HUES48 (cell line): Measurements from ENCODE around the gene PTPRN2.
"Not testable (repeated sequence)": the region's sequence is repeated elsewhere in the genome, so short reads cannot be mapped to it uniquely, and the experiment has no call there.

Experiments used
- H3K27ac ChIP-seq: one replicate; pipeline ENCODE4 v1.7.0; 2013; ENCODE audit warnings: low read depth, low read length, inconsistent platforms
- H3K27me3 ChIP-seq: 2 replicates; pipeline ENCODE4 v1.6.1; 2013; ENCODE audit warnings: mild to moderate bottlenecking, low read length; ENCODE audit not compliant: control insufficient read depth, insufficient read depth
- H3K36me3 ChIP-seq: 2 replicates; pipeline ENCODE4 v1.6.1; 2013; ENCODE audit warnings: low read length; ENCODE audit not compliant: control insufficient read depth, insufficient read depth
- H3K4me1 ChIP-seq: 2 replicates; pipeline ENCODE4 v1.6.1; 2013; ENCODE audit warnings: mild to moderate bottlenecking, low read length; ENCODE audit not compliant: control insufficient read depth, insufficient read depth
- H3K4me3 ChIP-seq: 2 replicates; pipeline ENCODE4 v1.5.1; 2013; ENCODE audit warnings: mild to moderate bottlenecking, low read depth, low read length
- H3K9ac ChIP-seq: 2 replicates; pipeline ENCODE4 v1.6.1; 2013; ENCODE audit warnings: mild to moderate bottlenecking, low read depth, low read length, moderate library complexity
- H3K9me3 ChIP-seq: 2 replicates; pipeline ENCODE4 v1.6.1; 2013; ENCODE audit warnings: low read length; ENCODE audit not compliant: control insufficient read depth, insufficient read depth

The PTPRN2 gene

GRCh38 chr7:158331826-158332450, 255.7 kb downstream of the PTPRN2 start:
- not testable (repeated sequence) for H3K9ac ChIP-seq, H3K36me3 ChIP-seq, H3K4me3 ChIP-seq, H3K27ac ChIP-seq, H3K4me1 ChIP-seq, H3K27me3 ChIP-seq
- H3K9me3 ChIP-seq = peaks cover 14% of the 10 kb centered on the region

DNA sequence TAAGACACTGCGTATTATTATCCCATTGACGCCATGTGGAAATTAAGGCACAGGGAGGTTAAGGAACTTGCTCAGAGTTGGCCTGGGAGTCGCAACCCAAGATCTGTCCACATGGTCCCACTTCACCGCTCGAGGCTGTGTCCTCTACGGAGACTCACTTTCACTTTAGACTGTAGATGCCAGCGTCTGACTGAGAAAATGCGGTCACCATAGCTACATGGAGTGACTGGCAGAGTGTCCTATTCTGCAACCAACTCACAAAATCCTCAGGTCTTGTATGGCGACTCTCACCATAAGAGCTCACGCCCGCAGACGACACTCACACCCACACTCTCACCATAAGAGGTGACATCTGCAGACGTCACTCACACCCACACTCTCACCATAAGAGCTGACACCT, 257.9 kb downstream of the PTPRN2 start:
- Histone ChIP-seq H3K9me3 (peaks cover 15% of the 10 kb centered on the region), H3K27ac (no peak overlapping the region), H3K27me3 (no peaks in the 10 kb centered on the region), H3K9ac (no peak overlapping the region), H3K4me3 (no peak overlapping the region), H3K36me3 (no peaks in the 10 kb centered on the region), H3K4me1 (peaks cover 11% of the 10 kb centered on the region)

DNA sequence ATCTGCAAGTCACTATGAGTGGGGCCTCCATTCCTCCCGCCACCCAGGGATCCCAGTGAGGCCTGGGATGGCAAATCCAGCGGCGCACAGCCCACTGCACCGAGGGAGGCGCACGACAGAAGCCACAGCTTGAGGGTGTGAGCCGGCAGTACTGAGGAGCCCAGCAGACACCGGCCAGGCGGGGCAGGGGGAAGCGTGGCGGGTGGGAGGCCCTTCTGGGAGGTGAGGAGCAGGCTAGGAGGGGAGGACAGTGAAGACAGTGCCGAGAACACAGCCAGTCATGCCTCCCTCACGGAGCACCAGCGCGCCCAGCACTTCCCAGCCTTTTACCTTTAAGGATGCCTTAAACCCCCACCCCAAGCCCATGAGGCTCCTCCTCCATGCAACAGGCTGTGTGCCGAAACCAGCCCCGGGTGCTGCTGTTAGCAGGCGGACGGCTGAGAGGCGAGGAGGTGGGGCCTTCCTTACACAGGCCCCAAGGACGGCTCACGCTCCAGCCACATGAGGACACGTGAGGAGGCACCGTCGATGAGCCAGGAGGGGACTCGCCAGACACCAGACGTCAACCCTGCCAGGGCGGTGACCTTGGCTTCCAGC, 258.5 kb downstream of the PTPRN2 start:
- H3K27ac ChIP-seq = no peak overlapping the region
- peaks cover 11% of the 10 kb centered on the region for H3K4me1 ChIP-seq
- no peaks in the 10 kb centered on the region for H3K36me3 ChIP-seq
- H3K9ac ChIP-seq = no peak overlapping the region
- no peaks in the 10 kb centered on the region for H3K27me3 ChIP-seq
- peaks cover 15% of the 10 kb centered on the region for H3K9me3 ChIP-seq
- H3K4me3 ChIP-seq = no peak overlapping the region

GRCh38 chr7:158328376-158329013, 259.1 kb downstream of the PTPRN2 start:
- Histone ChIP-seq H3K9me3 (peaks cover 14% of the 10 kb centered on the region), H3K9ac (no peak overlapping the region), H3K4me3 (no peak overlapping the region), H3K27ac (no peak overlapping the region), H3K4me1 (peaks cover 11% of the 10 kb centered on the region), H3K36me3 (no peaks in the 10 kb centered on the region), H3K27me3 (no peaks in the 10 kb centered on the region)

GRCh38 chr7:158327571-158328180, 259.9 kb downstream of the PTPRN2 start:
- no peak overlapping the region for H3K27ac ChIP-seq
- H3K9me3 ChIP-seq = peaks cover 10% of the 10 kb centered on the region
- H3K36me3 ChIP-seq = no peaks in the 10 kb centered on the region
- H3K9ac ChIP-seq = no peak overlapping the region
- no peak overlapping the region for H3K4me3 ChIP-seq
- H3K4me1 ChIP-seq = peaks cover 11% of the 10 kb centered on the region
- H3K27me3 ChIP-seq = no peaks in the 10 kb centered on the region

GRCh38 chr7:158327012-158327411, 260.6 kb downstream of the PTPRN2 start:
- Histone ChIP-seq H3K9me3 (peaks cover 10% of the 10 kb centered on the region), H3K36me3 (no peaks in the 10 kb centered on the region), H3K4me1 (peaks cover 11% of the 10 kb centered on the region), H3K9ac (no peak overlapping the region), H3K27me3 (no peaks in the 10 kb centered on the region), H3K27ac (no peak overlapping the region), H3K4me3 (no peak overlapping the region)

GRCh38 chr7:158325530-158326381, 261.9 kb downstream of the PTPRN2 start:
- Histone ChIP-seq H3K4me3 (0 out of 2 replicates have a peak overlapping the region, but pooled peaks have one; percentile 18), H3K9ac (no peak overlapping the region), H3K4me1 (peaks cover 11% of the 10 kb centered on the region), H3K9me3 (peaks cover 5% of the 10 kb centered on the region), H3K27me3 (no peaks in the 10 kb centered on the region), H3K36me3 (no peaks in the 10 kb centered on the region), H3K27ac (peak overlapping the region; percentile 65)

DNA sequence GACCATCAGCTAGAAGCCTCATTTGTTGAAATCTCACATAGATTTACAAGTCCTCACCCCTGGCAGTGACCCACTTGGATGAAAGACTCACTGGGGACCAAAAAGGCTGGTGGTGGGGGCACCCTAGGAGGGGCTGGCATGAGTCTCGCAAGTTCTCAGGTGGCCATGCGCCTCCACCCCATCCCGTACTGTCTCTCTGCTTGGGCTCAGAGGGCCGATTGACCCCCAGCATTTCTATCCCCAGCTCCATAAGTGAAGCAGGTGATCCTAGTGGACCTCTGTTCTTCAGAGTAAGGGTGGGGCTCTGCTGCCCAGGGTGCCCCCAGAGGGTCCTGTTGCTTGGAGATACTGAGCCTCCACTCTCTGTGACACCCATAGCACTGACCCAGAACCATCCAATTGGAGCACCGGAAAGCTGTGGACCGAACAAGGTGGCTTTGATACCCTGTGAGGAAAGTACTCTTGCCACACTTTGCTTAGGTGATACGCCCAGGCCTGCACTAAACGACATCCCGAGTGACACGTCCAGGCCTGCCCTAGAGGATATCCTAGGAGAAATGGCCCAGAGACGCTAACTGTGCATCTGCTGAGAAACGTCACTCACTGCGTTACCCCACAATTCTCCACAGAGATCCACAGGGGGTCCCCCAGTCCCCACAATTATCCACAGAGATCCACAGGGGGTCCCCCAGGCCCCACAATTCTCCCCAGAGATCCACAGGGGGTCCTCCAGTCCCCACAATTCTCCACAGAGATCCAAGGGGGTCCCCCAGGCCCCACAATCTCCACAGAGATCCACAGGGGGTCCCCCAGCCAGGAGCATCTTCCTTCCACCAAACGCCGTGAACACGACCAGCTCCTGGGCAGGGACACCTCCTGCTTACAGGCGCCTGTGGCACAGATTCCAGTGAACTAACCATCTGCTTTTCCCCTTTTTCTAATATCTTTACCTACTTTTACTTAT, 262.9 kb downstream of the PTPRN2 start:
- Histone ChIP-seq H3K27me3 (no peaks in the 10 kb centered on the region), H3K4me3 (no peak overlapping the region), H3K4me1 (peaks cover 11% of the 10 kb centered on the region), H3K9me3 (peaks cover 5% of the 10 kb centered on the region), H3K36me3 (no peaks in the 10 kb centered on the region), H3K27ac (no peak overlapping the region), H3K9ac (no peak overlapping the region)

- Histone ChIP-seq H3K4me1 (peaks cover 11% of the 10 kb centered on the region), H3K27me3 (no peaks in the 10 kb centered on the region), H3K9ac (no peak overlapping the region), H3K27ac (no peak overlapping the region), H3K36me3 (no peaks in the 10 kb centered on the region), H3K4me3 (no peak overlapping the region), H3K9me3 (peaks cover 5% of the 10 kb centered on the region)
Observed at GRCh38 chr7:158323741-158324396, 263.8 kb downstream of the PTPRN2 start.
